NT2/D1 (cell line): Measurements from ENCODE around the gene NPPB.

ENCODE experiments used
- DNase-seq: peaks from one replicate; pipeline ENCODE4 v3.0.0-alpha.2; 2011; ENCODE audit warnings: low read depth, low spot score
- H3K27me3 ChIP-seq: 2 replicates; pipeline ENCODE4 v1.6.0; 2011; ENCODE audit warnings: mild to moderate bottlenecking; ENCODE audit not compliant: insufficient read length, insufficient read depth
- H3K36me3 ChIP-seq: 2 replicates; pipeline ENCODE4 v1.6.1; 2011; ENCODE audit warnings: mild to moderate bottlenecking, low read length, mixed read lengths; ENCODE audit not compliant: insufficient read depth, insufficient read length
- H3K4me1 ChIP-seq: 2 replicates; pipeline ENCODE4 v1.5.1; 2011; ENCODE audit not compliant: insufficient read depth, insufficient read length
- H3K4me3 ChIP-seq: 2 replicates; pipeline ENCODE4 v1.5.1; 2011; ENCODE audit warnings: low read depth; ENCODE audit not compliant: insufficient read length
- H3K9ac ChIP-seq: 2 replicates; pipeline ENCODE4 v1.6.0; 2011; ENCODE audit warnings: low read depth; ENCODE audit not compliant: insufficient read length
- H3K9me3 ChIP-seq: 2 replicates; pipeline ENCODE4 v1.5.1; 2011; ENCODE audit warnings: mild to moderate bottlenecking, low read length; ENCODE audit not compliant: insufficient read depth
- SUZ12 ChIP-seq: IDR thresholded peaks from 2 replicates; pipeline ENCODE4 v1.6.1; 2011; ENCODE audit not compliant: insufficient read length, insufficient read depth; ENCODE audit errors: extremely low read depth
- YY1 ChIP-seq: IDR thresholded peaks from 2 replicates; pipeline ENCODE4 v1.6.1; 2011; ENCODE audit not compliant: insufficient read length, insufficient read depth
- ZNF274 ChIP-seq: IDR thresholded peaks from 2 replicates; pipeline ENCODE4 v1.6.1; 2011; ENCODE audit warnings: mild to moderate bottlenecking, low read depth, low read length

NPPB gene

DNA sequence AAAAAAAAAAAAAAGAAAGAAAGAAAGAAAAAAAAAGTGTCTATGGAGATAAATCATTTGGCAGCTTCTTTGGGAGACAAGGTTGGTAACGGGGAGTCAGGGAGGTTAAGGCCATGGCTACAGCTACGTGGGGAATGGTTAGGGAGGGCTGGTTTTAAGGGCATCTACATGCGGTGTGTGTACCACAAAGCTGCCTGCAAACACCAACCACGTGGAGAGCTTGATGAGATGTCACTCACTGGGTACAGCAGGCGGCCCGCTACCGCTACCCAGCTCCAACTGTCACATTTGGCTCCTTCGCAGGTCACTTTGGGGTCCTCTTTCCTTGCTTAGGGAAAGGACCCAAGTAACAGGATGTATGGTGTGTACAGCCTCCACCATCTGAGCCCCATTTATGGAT lies 4.2 kb downstream of the NPPB start:
- H3K36me3 ChIP-seq: peaks cover 4% of the 10 kb centered on the region
- no peaks in the 10 kb centered on the region for H3K9me3 ChIP-seq
- DNase-seq: no peak
- no peaks in the 10 kb centered on the region for H3K4me1 ChIP-seq
- H3K9ac ChIP-seq: no peak overlapping the region
- no peak overlapping the region for H3K4me3 ChIP-seq
- TF ChIP-seq ZNF274 (no peak), YY1 (no peak), SUZ12 (no peak)
- peaks cover 22% of the 10 kb centered on the region for H3K27me3 ChIP-seq

DNA sequence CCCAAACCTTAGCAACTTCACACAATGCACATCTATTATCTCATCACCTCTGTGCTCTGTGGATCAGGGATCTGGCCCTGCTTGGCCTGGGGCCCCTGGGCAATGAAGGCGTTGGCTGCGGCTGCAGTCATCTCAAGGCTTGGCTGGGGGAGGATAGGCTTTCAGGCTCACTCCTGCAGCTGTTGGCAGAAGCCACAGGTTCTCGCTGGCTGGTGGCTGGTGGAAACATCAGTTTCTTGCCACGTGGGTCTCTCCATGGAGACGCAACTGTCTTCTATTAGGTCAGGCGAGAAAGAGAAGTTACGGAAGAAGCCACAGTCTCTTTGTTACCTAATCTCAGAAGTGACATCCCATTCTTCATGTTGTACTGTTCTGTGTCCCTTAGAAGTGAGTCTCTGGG lies 7.6 kb downstream of the NPPB start:
- peaks cover 12% of the 10 kb centered on the region for H3K36me3 ChIP-seq
- no peaks in the 10 kb centered on the region for H3K27me3 ChIP-seq
- H3K9me3 ChIP-seq: no peaks in the 10 kb centered on the region
- TF ChIP-seq ZNF274 (no peak), YY1 (no peak), SUZ12 (no peak)
- H3K9ac ChIP-seq: no peak overlapping the region
- H3K4me3 ChIP-seq: no peak overlapping the region
- no peaks in the 10 kb centered on the region for H3K4me1 ChIP-seq
- no peak for DNase-seq

DNA sequence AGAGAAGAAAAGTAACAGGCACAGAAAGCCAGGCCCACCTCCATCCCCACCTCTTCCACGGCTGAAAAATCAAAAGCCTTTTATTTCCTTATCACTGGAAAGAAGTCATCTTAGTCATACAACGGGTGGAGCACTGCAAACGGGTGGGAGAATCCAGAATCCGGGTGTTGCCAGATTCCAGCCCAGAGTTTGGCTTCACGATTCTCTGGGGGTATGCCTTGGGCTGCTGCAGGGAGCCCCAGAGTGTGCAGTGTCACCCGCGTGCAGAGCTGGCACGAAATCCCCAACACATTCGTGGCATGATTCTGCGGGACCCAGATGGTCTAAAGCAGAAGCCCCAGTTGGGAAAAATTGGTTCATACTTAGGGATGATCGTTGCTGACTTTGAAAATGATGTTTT lies 8.6 kb downstream of the NPPB start:
- H3K9ac ChIP-seq: no peak overlapping the region
- TF ChIP-seq YY1 (no peak), ZNF274 (no peak), SUZ12 (no peak)
- no peaks in the 10 kb centered on the region for H3K4me1 ChIP-seq
- H3K36me3 ChIP-seq: peaks cover 20% of the 10 kb centered on the region
- DNase-seq: no peak
- no peaks in the 10 kb centered on the region for H3K9me3 ChIP-seq
- no peaks in the 10 kb centered on the region for H3K27me3 ChIP-seq
- H3K4me3 ChIP-seq: no peak overlapping the region

DNA sequence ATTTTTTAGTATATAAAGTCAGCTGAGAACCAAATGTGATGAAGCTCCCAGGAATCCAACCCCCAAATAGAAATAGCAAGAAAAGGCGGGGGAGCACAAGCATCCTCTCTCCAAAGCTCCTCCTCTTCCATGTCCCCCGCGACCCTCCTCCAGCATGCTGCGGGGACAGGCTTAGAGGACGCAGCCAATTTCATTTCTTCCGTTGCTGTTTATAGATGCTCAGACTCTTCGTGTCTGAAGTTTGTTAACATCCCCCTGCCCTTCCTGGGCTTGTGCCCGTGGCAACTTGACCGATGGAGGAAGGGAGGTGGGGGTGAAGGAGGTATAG lies 10.4 kb downstream of the NPPB start:
- no peak for TF ChIP-seq YY1
- TF ChIP-seq SUZ12: no peak
- TF ChIP-seq ZNF274: no peak
- Histone ChIP-seq H3K36me3 (peaks cover 37% of the 10 kb centered on the region), H3K4me1 (no peaks in the 10 kb centered on the region), H3K27me3 (no peaks in the 10 kb centered on the region), H3K9me3 (no peaks in the 10 kb centered on the region), H3K4me3 (no peak overlapping the region), H3K9ac (no peak overlapping the region)
- no peak for DNase-seq

DNA sequence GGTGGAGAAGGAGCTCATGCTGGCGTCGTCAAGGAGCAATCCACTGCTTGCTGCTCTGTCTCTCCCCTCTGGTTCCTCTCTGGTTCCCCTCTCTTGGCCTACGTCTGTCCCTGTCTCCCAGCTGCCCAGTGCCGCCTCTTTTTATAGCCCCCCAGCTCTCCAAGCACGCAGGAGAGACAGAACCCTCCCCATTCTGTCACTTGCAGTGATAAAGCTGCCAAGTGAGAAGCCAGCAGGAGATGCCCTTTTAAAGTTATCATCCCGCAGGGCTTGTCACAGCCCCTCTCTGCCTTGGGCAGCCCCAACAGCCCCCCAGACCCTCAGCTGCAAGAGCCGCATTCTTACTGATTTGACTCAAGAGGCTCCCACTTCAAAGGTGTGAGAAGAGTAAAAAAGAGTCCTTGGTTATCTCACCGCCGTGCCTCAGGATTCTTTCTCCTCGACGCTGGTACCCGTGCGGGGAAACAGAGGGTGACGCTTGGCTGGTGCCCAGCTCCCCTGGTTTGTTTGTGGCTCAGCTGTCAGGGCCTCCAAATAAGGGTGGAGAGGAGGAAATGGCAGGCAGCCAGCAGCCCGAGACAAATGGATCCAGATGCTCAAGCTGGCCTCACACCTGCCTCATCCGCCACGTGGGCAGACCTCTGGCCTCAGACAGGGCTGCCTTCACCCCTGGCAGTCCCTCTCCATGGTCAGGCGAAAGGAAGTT lies 10.9 kb downstream of the NPPB start, which contains the start of gene NPPA:
NPPA (minus strand) TSS at position 117 of the 706 bp plus-strand sequence; CDS start at position 18, 99 bp downstream.
- no peak for TF ChIP-seq YY1
- TF ChIP-seq SUZ12: no peak
- TF ChIP-seq ZNF274: no peak
- Histone ChIP-seq H3K4me3 (no peak within 1 kb of the TSS), H3K36me3 (peaks cover 39% of the 10 kb centered on the region), H3K9me3 (no peaks in the 10 kb centered on the region), H3K27me3 (no peaks in the 10 kb centered on the region), H3K4me1 (no peaks in the 10 kb centered on the region), H3K9ac (no peak within 1 kb of the TSS)
- DNase-seq: no peak

DNA sequence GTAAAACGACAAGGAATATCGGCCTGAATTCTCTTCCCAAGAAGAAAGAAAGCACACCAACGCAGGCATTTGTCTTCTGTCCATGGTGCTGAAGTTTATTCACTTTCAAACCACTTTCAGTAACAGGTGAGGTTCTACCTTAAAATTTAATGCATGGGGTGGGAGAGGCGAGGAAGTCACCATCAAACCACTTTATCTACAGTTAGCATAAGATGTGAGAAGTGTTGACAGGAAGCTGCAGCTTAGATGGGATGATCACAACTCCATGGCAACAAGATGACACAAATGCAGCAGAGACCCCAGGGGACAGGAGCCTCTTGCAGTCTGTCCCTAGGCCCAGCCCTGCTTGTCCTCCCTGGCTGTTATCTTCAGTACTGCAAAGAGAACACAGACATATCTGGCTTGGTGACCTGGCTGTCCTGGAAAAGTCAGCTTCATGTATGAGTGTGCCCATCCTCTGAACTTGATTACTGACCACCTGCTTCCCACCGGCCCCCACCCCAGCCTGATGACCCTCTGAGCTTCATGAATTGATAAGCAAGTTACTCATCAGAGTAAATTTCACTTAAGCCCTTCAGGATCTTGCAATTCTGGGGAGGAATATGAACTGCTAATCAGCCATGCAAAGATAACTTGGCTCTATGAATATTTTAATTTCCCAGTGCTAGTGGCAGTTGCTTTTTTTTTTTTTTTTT lies 13.0 kb downstream of the NPPB start:
- no peaks in the 10 kb centered on the region for H3K27me3 ChIP-seq
- no peak for DNase-seq
- peaks cover 59% of the 10 kb centered on the region for H3K36me3 ChIP-seq
- no peaks in the 10 kb centered on the region for H3K4me1 ChIP-seq
- TF ChIP-seq YY1 (no peak), SUZ12 (no peak), ZNF274 (no peak)
- H3K4me3 ChIP-seq: no peak overlapping the region
- H3K9me3 ChIP-seq: no peaks in the 10 kb centered on the region
- H3K9ac ChIP-seq: no peak overlapping the region

DNA sequence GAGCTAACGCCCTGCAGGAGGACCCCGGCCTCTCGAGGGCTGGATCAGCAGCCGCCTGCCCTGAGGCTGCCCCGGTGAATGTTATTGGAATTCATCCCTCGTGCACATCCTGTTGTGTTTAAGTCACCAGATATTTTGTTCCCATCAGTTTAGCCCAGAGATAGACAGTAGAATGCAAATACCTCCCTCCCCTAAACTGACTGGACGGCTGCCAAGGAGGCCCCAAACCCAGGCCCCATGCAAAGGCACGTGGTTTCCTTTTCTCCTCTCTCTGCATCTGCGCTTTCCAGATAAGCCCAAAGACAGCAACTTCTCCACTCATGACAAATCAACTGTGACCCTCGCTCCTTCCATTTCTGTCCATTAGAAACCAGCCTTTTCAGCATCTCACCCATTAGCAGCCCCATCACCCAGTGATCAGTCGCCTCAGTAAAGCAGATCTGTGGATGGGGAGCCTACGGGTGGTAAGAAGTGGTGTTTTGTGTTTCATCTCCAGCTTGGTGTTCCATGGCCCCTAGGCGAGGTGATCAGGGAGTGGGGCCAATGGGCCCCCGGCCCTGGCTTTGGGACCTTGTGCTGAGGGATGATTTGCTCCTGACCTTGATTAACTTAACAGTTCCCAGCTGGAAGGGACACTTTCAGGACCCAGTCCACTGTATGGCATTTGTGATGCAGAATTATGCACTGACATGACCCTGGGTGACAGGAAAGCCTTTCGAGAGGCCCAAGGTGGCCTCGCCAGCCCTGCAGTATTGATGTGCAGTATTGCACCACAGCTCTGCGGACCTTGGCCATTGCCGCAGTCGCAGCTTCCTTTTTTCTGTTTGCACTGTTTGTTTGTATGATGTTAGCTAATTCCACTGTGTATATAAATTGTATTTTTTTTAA lies 16.3 kb downstream of the NPPB start:
- DNase-seq: no peak
- Histone ChIP-seq H3K9me3 (no peaks in the 10 kb centered on the region), H3K4me1 (no peaks in the 10 kb centered on the region), H3K9ac (no peak overlapping the region), H3K4me3 (no peak overlapping the region), H3K27me3 (no peaks in the 10 kb centered on the region), H3K36me3 (peaks cover 88% of the 10 kb centered on the region)
- no peak for TF ChIP-seq ZNF274
- TF ChIP-seq YY1: no peak
- no peak for TF ChIP-seq SUZ12
